HG03575 (cell line): ENCODE measurements around the gene FMN2.

Experiments
- ATAC-seq: cut with Tn5 transposase; IDR thresholded peaks from one replicate; pipeline ENCODE4 v1.9.1; 2021; ENCODE audit not compliant: unreplicated experiment, insufficient number of reproducible peaks, low FRiP score; ENCODE audit errors: extremely low read depth

The FMN2 gene

DNA sequence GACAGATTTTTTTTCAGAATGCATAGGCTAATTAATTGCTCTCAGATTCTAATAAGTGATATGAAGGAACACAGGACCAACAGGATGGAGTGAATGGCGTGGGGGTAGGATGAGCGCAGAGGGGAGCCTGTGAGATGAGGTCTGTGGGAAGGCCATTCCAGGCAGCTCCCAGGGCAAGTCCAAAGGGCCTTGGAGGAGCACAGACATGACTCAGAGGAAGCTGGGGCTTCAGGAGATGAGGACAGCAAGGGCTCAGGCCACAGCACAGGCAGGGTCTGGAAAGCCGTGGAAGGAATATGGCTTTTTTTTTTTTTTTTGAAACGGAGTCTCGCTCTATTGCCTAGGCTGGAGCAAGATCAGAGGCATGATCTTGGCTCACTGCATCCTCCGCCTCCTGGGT lies 35.1 kb downstream of the FMN2 start:
- no peak for ATAC-seq

DNA sequence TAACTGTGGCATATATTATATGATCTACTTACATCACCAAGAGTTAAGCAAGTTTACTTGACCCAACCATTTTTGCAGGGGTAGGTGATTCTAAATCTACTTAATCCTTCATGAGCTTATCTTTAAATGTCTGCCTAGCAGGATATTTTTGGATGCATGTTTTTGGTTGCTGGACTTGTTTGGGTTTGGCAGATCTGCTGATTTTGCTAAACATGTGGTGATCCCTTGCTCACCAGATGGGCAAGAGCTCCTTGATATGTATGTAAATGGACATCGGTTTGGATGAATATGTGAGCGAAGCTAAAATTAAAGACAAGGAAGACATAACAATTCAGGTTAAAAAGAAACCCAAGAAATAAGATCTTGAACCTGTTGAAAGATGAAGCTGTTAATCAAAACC lies 36.7 kb downstream of the FMN2 start:
- ATAC-seq, result no peak

DNA sequence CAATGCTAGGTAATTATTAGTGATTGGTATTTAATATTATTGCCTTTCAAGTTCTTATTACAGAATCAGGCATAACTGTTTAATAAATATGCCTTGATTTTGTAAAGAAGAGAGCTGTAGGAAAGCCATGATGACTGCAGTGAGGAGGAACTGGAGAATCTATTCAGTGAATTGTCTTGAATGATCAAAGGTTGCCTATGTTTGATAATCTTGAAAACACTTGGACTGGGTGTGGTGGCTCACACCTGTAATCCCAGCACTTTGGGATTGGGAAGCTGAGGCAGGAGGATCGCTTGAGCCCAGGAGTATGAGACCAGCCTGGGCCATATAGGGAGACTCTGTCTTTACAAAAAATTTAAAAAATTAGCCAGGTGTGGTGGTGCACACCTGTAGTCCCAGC lies 42.4 kb downstream of the FMN2 start:
- no peak for ATAC-seq

DNA sequence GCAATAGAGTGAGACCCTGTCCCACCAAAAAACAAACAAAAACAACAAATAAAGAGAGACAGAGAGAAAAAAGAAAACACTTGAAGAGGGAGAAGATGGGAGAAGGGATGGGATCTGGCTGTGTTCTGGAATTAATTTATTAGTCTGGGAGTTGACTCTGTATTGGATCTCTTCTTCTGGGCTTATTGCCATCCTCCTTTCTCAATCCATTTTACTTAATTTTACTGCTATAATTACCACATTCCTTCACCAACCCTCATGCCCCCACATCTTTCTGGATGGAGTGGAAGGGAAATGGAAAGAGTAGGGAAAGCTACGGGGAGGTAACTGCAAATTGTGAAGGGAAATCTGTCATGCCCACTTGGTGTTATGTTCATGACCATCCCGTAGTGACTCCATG lies 42.9 kb downstream of the FMN2 start:
- no peak for ATAC-seq

DNA sequence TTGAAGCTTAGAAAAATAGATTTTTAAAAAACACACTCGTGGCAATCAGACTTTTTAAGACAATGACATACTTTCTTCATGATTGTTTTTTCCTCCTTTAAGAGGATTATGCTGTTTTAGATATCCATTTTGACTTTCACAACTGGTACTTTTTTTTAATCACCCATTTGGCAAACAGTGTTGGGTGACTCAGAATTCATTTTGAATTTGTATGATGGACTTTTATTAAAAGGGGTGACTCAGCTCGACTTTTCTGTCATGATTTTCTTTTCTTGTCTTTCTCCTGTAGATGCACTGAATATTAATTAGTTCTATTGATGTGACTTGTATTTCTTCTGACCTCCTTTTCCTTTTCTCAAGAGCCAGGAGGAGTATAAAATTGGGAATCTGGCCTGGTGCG lies 44.7 kb downstream of the FMN2 start:
- ATAC-seq, result no peak

DNA sequence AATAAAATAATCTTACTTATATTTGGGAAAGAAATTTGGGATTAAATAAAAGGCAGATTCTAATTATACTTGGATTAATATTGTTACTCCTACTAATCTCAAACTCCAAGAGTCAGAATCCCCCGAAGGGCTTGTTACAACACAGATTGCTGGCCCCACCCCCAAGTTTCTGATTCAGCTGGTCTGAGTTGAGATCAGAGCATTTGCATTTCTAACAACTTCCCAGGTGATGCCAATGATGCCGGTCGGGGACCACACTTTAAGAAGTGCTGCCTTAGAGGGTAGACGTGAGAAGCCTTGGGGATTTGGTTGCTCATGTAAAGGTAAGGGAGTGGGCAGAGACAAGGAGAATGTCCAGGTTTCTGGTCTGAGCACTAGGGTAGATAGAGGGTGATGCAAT lies 47.2 kb downstream of the FMN2 start:
- ATAC-seq, result no peak

DNA sequence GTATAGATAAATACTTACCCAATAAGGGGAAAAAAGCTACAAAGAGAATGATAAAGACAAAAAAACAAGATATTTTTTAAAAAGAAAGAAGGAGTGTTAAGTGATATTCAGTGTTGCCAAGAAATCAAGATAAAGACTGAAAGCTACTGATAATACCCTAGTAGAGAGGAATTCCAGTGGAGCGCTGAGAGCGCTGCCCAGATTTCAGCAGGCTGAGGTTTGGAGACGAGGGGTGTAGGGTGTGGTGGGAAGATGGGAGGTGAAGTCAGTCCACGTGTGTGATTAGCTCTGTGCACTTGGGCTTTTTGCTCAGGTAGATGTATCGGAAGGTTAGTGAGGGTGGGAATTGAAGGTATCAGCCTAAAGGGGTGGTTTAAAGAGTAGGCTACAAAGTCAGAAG lies 47.8 kb downstream of the FMN2 start:
- no peak for ATAC-seq

DNA sequence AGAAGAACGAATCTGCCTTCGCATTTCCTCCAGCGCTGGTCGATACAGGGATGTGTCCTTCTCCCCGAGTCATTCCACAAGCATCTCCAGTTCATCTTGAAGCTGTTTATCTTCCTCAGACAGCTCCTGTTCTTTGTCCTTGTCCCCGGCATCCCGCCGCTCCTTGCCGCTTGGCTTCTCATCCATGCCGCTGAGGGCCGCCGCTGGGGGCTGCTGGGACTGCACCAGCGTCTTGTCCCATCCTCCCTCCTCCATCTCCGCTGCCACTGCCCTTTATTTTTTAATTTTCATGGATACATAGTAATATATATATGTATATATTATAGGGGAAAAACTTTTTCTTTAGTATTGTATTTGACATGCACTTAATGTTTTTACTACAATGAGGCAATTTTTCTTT lies 53.4 kb downstream of the FMN2 start:
- no peak for ATAC-seq

DNA sequence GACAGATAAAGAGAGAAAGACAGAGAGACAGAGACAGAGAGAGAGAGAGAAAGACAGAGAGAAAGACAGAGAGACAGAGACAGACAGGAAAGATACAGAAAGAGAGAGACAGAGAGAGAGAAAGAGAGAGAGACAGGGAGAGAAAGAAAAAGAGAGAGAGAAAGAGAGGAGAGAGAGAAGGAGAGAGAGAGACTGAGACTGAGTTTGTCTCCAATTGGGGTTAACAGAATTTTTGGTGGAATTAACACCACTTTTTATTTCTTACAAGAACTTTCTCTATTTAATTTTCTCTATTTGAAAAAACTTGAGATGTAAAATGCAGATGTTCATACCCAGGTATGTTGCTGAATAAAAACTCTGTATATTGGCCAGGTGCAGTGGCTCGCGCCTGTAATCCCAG lies 56.6 kb downstream of the FMN2 start:
- no peak for ATAC-seq

DNA sequence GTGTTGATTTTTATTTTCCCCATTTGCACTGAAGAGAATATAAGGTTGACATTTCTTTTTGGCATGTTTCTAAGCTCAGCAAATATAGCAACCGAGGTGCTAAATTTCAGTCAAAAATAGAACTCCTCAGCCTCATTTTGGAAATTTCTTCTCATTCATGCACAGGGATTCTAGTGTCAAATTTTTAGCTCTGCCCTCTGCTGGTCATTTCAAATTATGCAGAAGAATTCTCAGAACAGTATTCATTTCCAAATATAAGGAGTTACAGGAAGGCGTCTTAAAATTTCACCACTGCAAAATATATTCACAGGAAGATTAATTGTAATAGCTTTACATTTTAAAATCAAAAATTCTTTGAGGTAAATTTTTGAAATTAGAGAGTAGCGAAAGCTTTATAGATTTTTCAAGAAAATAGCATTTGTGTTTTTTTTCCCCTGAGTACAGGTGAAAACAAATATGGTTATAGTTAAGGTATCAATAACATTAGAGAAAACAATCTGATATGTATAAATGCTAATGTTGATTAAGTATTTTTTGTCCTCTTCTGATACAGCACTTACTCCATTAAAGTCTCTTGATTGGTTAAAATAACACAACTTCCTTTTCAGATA lies 57.9 kb downstream of the FMN2 start:
- ATAC-seq, result no peak

DNA sequence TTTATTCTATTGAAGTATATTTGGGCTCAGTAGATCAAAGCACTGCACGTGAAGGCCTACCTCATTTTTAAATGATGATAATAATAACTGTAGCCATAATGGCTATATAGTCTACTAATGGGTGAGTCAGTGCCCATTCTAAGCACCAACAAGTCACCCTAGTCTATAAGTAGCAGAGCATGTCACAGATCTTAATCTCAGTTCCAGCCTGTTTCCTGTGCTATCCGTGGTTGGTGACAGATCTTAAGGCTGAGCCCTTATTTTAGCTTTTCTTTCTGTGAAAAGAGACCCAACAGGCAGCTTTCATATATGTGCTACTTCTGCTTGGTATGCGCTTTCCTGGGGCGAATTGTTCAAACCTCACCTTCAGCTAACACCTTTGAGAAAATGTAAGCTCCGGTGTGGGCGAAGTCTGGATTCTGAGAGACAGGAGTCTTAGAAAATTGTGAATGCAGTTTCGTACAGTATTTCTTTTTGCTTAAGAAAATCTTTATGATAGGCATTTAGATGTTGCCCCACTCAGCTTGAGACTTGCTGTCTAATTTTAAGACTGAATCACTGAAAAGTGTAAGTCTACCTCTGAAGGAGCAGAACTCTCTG lies 59.6 kb downstream of the FMN2 start:
- no peak for ATAC-seq

DNA sequence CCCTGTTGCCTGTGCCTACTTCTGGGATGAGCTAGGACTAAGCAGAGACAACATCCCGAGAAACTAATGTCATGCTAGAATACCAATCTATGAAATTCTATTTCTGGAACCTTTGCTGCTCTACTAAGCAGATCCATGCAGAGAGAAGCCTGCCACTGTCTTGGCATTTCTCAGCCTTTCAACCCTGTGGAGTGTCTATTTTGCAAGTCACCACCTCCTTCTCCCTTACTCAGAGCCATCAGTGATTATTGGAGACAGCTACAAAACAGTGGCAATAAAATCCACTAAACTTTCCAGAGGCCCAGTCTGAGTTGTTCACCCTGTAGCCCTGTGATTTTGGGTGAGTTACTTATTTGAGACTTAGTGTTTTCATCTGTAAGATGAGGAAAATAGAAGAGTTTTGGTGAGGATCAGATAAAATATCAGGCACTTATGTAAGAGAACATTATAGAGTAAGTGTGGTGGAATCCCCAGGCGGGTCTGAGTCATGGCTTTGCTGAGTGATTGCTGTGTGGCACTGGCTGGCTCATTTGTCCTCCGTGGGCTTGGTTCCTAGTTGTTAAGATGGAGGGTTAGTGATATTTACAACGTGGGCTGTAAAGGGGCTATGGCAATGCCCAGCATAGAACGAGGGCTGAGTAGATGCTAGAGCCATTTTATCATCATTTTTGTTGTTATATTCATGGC lies 61.1 kb downstream of the FMN2 start:
- ATAC-seq, result no peak

DNA sequence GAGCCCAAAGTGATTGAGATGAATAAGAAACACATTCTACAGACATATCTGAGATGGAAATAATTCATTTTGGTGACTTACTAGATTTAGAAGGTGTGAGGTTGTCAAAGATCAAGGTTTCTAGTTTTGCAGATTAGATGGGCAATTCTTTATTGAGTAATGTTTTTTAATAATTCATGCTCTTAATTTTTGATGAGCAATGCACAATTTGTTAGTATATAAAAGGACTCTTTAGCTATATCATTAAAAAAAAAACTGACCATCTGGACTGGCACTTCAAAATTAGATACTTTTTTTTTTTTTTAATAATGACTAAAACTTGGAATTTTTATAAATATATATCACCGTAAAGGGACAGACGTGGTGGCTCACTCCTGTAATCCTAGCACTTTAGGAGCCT lies 63.9 kb downstream of the FMN2 start:
- ATAC-seq, result no peak

DNA sequence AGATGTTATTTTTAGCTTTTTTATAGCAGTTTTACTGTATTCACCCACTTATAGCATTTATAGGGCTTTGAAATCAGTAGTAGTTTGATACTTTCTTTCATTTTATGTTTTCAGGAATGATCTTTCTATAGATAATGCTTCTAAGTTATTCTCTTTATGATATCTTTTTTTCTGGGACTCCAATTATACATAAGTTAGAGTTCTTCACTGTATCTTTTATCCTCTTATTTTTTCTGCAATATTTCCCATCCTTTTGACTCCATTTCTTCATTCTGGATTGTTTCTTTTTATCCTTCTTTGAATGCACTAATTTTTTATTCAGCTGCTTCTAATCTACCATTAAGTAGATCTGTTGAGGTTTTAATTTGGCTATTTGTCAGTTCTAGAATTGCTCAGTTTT lies 73.1 kb downstream of the FMN2 start:
- no peak for ATAC-seq

DNA sequence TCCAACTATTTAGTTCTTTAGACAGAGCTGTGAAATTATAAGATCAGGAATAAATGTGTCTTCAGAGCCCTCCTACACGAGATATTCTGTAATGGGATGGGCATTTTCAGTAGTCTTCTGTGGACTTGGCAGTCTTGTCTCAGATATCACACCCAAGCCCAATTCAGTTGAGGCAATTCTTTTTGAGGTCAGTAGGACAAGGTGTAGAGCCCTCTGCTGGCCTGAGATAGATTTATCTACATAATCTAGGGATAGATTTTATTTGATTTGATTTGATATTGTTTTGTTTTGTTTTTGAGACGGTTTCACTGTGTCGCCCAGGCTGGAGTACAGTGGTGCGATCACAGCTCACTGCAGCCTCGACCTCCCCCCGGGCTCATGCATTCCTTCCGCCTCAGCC lies 77.5 kb downstream of the FMN2 start:
- no peak for ATAC-seq

DNA sequence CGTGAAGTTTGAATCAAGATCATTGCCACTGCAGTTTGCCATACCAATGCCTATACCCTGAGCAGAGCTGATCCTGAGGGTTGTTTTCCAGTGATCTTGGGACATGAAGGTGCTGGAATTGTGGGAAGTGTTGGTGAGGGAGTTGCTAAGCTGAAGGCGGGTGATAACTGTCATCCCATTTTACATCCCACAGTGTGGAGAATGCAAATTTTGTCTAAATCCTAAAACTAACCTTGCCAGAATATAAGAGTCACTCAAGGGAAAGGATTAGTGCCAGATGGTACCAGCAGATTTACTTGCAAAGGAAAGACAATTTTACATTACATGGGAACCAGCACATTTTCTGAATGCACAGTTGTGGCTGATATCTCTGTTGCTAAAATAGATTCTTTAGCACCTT lies 78.6 kb downstream of the FMN2 start:
- ATAC-seq, result no peak

DNA sequence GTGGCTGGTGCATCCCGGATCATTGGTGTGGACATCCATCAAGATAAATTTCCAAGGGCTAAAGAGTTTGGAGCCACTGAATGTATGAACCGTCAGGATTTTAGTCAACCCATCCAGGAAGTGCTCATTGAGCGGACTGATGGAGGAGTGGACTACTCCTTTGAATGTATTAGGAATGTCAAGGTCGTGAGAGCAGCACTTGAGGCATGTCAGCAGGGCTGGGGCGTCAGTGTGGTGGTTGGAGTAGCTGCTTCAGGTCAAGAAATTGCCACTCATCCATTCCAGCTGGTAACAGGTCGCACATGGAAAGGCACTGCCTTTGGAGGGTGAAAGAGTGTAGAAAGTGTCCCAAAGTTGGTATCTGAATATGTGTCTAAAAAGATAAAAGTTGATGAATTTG lies 79.1 kb downstream of the FMN2 start:
- ATAC-seq, result no peak

DNA sequence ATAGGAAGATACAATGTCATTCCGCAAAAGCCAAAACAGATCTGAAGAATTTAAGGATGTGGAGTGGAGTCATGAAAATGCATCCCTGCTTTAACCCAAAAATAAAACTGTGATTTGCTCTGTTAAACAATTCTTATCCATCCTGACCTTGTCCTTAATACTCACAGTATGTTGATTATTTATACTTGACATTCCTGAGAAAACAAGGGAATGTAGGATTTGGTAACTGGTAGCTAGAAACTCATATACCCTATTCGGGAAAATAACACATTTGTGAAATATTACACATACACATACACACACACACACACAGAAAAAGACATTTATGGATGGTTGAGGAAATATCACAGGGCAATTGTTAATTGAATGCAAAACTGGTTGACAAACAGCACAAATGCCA lies 80.2 kb downstream of the FMN2 start:
- ATAC-seq, result no peak

DNA sequence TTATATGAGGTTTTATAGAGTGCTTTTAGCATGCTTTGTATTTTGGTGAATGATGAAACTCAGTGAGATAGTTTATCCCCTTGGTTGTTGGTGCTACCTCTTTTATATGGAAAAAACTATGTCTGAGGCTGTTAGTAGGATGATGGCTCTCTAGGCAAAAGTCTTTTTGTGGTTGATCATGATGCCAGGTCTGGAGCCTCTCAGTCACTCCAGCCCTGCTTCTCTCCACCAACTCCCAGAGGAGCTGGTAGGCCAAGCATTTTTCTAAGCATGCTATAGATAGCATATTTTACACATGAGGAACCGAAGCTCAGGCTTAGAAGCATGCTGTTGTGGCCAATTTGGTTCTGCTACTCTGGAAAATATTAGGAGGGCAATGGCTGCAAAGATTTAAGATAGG lies 82.2 kb downstream of the FMN2 start:
- no peak for ATAC-seq

DNA sequence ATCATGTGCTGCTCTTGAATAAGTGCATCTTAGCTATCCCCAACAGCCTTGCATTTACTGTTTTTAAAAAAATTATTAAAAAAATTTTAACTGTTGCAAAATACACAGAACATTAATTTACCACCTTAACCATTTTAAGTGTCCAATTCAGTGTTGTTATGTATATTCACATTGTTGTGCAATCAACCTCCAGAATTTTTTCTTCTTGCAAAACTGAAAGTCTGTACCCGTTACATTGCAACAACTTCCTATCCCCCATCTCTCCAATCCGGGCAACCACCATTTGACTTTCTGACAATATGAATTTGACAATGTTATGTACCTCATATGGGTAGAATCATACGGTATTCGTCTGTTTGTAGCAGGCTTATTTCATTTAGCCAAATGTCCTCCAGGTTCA lies 83.1 kb downstream of the FMN2 start:
- no peak for ATAC-seq

DNA sequence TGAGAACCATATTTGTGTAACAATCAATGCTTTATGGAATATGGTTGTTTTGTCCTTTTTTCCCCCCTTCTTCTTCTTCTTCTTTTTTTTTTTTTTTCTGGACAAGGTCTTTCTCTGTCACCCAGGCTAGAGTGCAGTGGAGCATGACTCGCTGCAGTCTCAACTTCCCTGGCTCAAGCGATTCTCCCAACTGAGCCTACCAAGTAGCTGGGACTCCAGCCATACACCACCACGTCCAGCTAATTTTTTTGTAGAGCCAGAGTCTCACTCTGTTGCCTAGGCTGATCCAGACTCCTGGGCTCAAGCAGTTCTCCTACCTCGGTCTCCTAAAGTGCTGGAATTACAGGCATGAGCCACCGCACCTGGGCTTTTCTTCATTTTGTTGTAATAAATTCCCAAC lies 86.7 kb downstream of the FMN2 start:
- no peak for ATAC-seq
